ENCODE results near the gene NIPA2. TPM values are rescaled to one million over a fixed set of nuclear protein-coding genes. Genes with fewer than 3 reads are reported as not detected.

NIPA2 gene
- total RNA-seq, 1 experiment from 2014 or later = 108 TPM

- no peaks in the 10 kb centered on the region for H3F3A ChIP-seq (ENCODE audit: low read length, unreplicated experiment)
- DNase-seq (no peak), ATAC-seq (no peak)
- H2AFZ ChIP-seq (ENCODE audit: low read length) = no peak overlapping the region
- H3K27ac ChIP-seq (ENCODE audit: low read length) = no peak overlapping the region
- no peaks in the 10 kb centered on the region for H3K27me3 ChIP-seq (ENCODE audit: low read length)
- no peak overlapping the region for H3K9ac ChIP-seq (ENCODE audit: low read length)
- H3K9me2 ChIP-seq (replicated peaks; ENCODE audit: low read length) = no peaks in the 10 kb centered on the region
- H4K20me1 ChIP-seq (ENCODE audit: low read length) = no peaks in the 10 kb centered on the region
- ChIA-PET POLR2A (ENCODE audit: unreplicated experiment) (no interaction called here), CTCF (no interaction called here)
- H3K36me3 ChIP-seq (ENCODE audit: low read depth, low read length) = peaks cover 15% of the 10 kb centered on the region; the same call in 1 of the 2 replicates
- TF ChIP-seq, protein P1, sequence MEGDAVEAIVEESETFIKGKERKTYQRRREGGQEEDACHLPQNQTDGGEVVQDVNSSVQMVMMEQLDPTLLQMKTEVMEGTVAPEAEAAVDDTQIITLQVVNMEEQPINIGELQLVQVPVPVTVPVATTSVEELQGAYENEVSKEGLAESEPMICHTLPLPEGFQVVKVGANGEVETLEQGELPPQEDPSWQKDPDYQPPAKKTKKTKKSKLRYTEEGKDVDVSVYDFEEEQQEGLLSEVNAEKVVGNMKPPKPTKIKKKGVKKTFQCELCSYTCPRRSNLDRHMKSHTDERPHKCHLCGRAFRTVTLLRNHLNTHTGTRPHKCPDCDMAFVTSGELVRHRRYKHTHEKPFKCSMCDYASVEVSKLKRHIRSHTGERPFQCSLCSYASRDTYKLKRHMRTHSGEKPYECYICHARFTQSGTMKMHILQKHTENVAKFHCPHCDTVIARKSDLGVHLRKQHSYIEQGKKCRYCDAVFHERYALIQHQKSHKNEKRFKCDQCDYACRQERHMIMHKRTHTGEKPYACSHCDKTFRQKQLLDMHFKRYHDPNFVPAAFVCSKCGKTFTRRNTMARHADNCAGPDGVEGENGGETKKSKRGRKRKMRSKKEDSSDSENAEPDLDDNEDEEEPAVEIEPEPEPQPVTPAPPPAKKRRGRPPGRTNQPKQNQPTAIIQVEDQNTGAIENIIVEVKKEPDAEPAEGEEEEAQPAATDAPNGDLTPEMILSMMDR (conservative IDR thresholded peaks at IDR 0.05; ENCODE audit: low read depth, low read length) = no peak
- TF ChIP-seq EZH2phosphoT487 (IDR thresholded peaks at IDR 0.05; ENCODE audit: borderline replicate concordance, low read length) (no peak), EZH2 (IDR thresholded peaks at IDR 0.05; ENCODE audit: low read length, unreplicated experiment) (no peak)
- H3K4me3 ChIP-seq (ENCODE audit: low read length) = no peak overlapping the region
- intact Hi-C loops (cut with micrococcal nuclease) = no loop called here
- BruUV-seq (replicated peaks) = no TSS peak
- H3K4me1 ChIP-seq (ENCODE audit: insufficient read depth, low read length) = no peaks in the 10 kb centered on the region
- H3K4me2 ChIP-seq (ENCODE audit: low read length) = no peak overlapping the region
- H3K79me2 ChIP-seq (ENCODE audit: low read length) = no peaks in the 10 kb centered on the region
- H3K9me3 ChIP-seq (ENCODE audit: low read length) = no peaks in the 10 kb centered on the region
These were observed 18.8 kb upstream of the NIPA2 start for GRCh38 chr15:22819651-22820050.

DNA sequence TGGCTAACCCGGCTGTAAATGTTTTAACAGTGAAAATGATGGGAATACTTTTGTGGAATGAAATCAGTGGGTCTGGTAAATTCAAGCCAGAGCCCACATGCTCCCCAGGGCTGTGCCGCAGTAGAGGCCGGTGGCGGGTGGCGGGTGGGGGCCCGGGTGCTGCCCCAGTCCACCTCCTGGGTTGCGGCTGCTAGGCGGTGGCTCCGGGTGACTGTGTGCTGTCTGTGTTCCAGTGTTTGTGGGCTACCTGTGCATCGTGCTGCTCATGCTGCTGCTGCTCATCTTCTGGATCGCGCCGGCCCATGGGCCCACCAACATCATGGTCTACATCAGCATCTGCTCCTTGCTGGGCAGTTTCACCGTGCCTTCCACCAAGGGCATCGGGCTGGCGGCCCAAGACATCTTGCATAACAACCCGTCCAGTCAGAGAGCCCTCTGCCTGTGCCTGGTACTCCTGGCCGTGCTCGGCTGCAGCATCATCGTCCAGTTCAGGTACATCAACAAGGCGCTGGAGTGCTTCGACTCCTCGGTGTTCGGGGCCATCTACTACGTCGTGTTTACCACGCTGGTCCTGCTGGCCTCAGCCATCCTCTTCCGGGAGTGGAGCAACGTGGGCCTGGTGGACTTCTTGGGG is 14.9 kb upstream of the NIPA2 start:
- no peaks in the 10 kb centered on the region for H3K9me3 ChIP-seq (ENCODE audit: low read length)
- H3K27ac ChIP-seq (ENCODE audit: low read length) = no peak overlapping the region
- H3K4me3 ChIP-seq (ENCODE audit: low read length) = no peak overlapping the region
- ATAC-seq (no peak), DNase-seq (no peak)
- no peaks in the 10 kb centered on the region for H3K9me2 ChIP-seq (replicated peaks; ENCODE audit: low read length)
- intact Hi-C loops (cut with micrococcal nuclease) = no loop called here
- ChIA-PET CTCF (no interaction called here), POLR2A (ENCODE audit: unreplicated experiment) (no interaction called here)
- no peak overlapping the region for H3K4me2 ChIP-seq (ENCODE audit: low read length)
- no peaks in the 10 kb centered on the region for H3K79me2 ChIP-seq (ENCODE audit: low read length)
- H3K9ac ChIP-seq (ENCODE audit: low read length) = no peak overlapping the region
- H4K20me1 ChIP-seq (ENCODE audit: low read length) = no peaks in the 10 kb centered on the region
- TF ChIP-seq EZH2 (IDR thresholded peaks at IDR 0.05; ENCODE audit: low read length, unreplicated experiment) (no peak), EZH2phosphoT487 (IDR thresholded peaks at IDR 0.05; ENCODE audit: borderline replicate concordance, low read length) (no peak)
- TF ChIP-seq, protein P1 (conservative IDR thresholded peaks at IDR 0.05; ENCODE audit: low read depth, low read length) = no peak
- no peaks in the 10 kb centered on the region for H3F3A ChIP-seq (ENCODE audit: low read length, unreplicated experiment)
- no TSS peak for BruUV-seq (replicated peaks)
- peaks cover 37% of the 10 kb centered on the region for H3K36me3 ChIP-seq (ENCODE audit: low read depth, low read length)
- no peak overlapping the region for H2AFZ ChIP-seq (ENCODE audit: low read length)
- no peaks in the 10 kb centered on the region for H3K27me3 ChIP-seq (ENCODE audit: low read length)
- H3K4me1 ChIP-seq (ENCODE audit: insufficient read depth, low read length) = no peaks in the 10 kb centered on the region

DNA sequence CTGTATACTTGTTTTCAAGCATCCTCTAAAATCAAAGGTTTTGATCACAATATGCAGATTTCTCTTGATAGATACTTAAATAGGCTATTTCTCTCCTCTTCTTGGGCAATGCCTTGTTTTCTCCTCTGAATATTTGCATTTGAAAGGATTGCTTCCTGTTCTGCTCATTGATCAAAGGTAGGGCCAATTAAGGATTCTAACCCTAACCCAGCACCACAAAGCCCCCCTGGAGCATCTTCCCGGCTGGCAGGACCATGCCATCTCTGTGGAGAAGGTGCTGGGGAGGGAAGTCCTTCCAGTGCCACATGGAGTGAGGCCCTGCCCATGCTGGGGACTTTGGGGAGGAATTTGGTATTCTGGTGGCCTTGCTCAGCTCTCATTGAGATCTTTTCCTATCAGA is 11.3 kb upstream of the NIPA2 start:
- Histone ChIP-seq H3K27ac (ENCODE audit: low read length) (no peak overlapping the region), H3K4me2 (ENCODE audit: low read length) (no peak overlapping the region), H4K20me1 (ENCODE audit: low read length) (no peaks in the 10 kb centered on the region), H3F3A (ENCODE audit: low read length, unreplicated experiment) (no peaks in the 10 kb centered on the region), H3K27me3 (ENCODE audit: low read length) (no peaks in the 10 kb centered on the region), H3K9ac (ENCODE audit: low read length) (no peak overlapping the region), H3K9me3 (ENCODE audit: low read length) (no peaks in the 10 kb centered on the region), H3K4me1 (ENCODE audit: insufficient read depth, low read length) (no peaks in the 10 kb centered on the region), H3K36me3 (ENCODE audit: low read depth, low read length) (peaks cover 37% of the 10 kb centered on the region), H2AFZ (ENCODE audit: low read length) (no peak overlapping the region), H3K79me2 (ENCODE audit: low read length) (no peaks in the 10 kb centered on the region), H3K9me2 (replicated peaks; ENCODE audit: low read length) (no peaks in the 10 kb centered on the region), H3K4me3 (ENCODE audit: low read length) (no peak overlapping the region)
- intact Hi-C loops (cut with micrococcal nuclease) = no loop called here
- ChIA-PET POLR2A (ENCODE audit: unreplicated experiment) (no interaction called here), CTCF (no interaction called here)
- TF ChIP-seq, protein P1 (conservative IDR thresholded peaks at IDR 0.05; ENCODE audit: low read depth, low read length) = no peak
- no peak for DNase-seq
- BruUV-seq (replicated peaks) = no TSS peak
- no peak for ATAC-seq
